GM12892 (cell line): ENCODE measurements around the gene SMIM32.

Experiments used
- DNase-seq: peaks from one replicate; pipeline ENCODE4 v3.0.0; 2011; ENCODE audit not compliant: insufficient read length
- FAIRE-seq: peaks from 2 replicates; lab custom pipeline; 2011; peaks lifted over from hg19 to GRCh38; lab: Jason Lieb, UNC
- POLR2A ChIP-seq: IDR thresholded peaks from 2 replicates; pipeline ENCODE4 v1.6.1; 2011; ENCODE audit warnings: low read depth, low read length, control low read depth
- POLR2AphosphoS5 ChIP-seq: IDR thresholded peaks from 2 replicates; pipeline ENCODE4 v1.6.1; 2011; ENCODE audit warnings: low read depth, low read length, control low read depth
- TAF1 ChIP-seq: IDR thresholded peaks from 2 replicates; pipeline ENCODE4 v1.6.1; 2011; ENCODE audit warnings: low read depth, mild to moderate bottlenecking, control low read depth, low read length, borderline replicate concordance

Gene SMIM32

GRCh38 chr5:136143312-136143711, 49.6 kb downstream of the SMIM32 start:
- no peak for DNase-seq
- FAIRE-seq, result no peak
- TF ChIP-seq POLR2A (no peak), TAF1 (no peak), POLR2AphosphoS5 (no peak)

DNA sequence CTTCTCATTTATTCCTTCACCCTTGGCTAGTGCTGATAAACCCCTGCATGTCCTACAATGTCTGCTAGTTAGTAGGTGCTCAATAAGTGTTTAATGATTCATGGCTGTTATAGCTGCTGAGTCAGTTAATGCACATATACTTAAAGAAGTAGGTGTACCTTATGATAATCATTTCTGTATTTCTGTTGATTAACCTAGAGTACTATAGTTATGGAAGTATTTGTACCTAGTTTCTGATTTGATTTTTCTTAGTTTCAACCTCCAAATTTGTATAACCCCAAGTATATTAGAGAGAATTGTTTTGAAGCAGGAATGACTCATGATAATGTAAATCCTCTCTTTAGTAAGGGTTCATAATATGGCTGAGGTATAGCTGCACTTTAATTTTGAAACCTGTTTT, 51.4 kb downstream of the SMIM32 start:
- TF ChIP-seq POLR2AphosphoS5, result no peak
- TF ChIP-seq POLR2A, result no peak
- no peak for TF ChIP-seq TAF1
- FAIRE-seq (no peak), DNase-seq (no peak)
